HAP-1 (cell line): ENCODE measurements around the gene APOL4.
"Not testable (repeated sequence)": the region's sequence is repeated elsewhere in the genome, so short reads cannot be mapped to it uniquely, and the experiment has no call there.

Experiments used
- DNase-seq, 2 experiments: peaks; one replicate each; pipeline ENCODE4 v3.0.0-alpha.2; 2016 to 2020; ENCODE audit warnings: low spot score in 2 of 2
- H3K27me3 ChIP-seq: fragments of 250-450 bp; sonication (Bioruptor Pico); 2 replicates; pipeline ENCODE4 v1.5.1; 2020; ENCODE audit warnings: low read depth, mild to moderate bottlenecking, moderate library complexity
- H3K36me3 ChIP-seq: fragments of 250-450 bp; sonication (Bioruptor Pico); replicated peaks from 2 replicates; pipeline ENCODE4 v1.5.1; 2020; ENCODE audit warnings: mild to moderate bottlenecking
- H3K4me1 ChIP-seq: fragments of 250-450 bp; sonication (Bioruptor Pico); 2 replicates; pipeline ENCODE4 v1.5.1; 2020; ENCODE audit warnings: mild to moderate bottlenecking
- H3K4me3 ChIP-seq: fragments of 250-450 bp; sonication (Bioruptor Pico); 2 replicates; pipeline ENCODE4 v1.5.1; 2020; ENCODE audit warnings: mild to moderate bottlenecking, moderate library complexity
- H3K9me3 ChIP-seq: fragments of 250-450 bp; sonication (Bioruptor Pico); 2 replicates; pipeline ENCODE4 v1.5.1; 2020; ENCODE audit warnings: mild to moderate bottlenecking, moderate library complexity
- in situ Hi-C: fragments of 300-500 bp; cut with MboI; formaldehyde crosslinking; loops from 3 replicates; pipeline ENCODE4 v1.14.3; 2020; ENCODE audit warnings: low sequenced_read_pairs, inconsistent platforms, mixed read lengths

APOL4 gene

GRCh38 chr22:36196254-36197064, 5.2 kb downstream of the APOL4 start:
- Histone ChIP-seq H3K4me1 (0 out of 2 replicates have a peak, but pooled peaks cover 5% of the 10 kb centered on the region), H3K4me3 (no peak overlapping the region), H3K9me3 (no peaks in the 10 kb centered on the region), H3K27me3 (no peaks in the 10 kb centered on the region; the same call in 1 of the 2 replicates), H3K36me3 (no peaks in the 10 kb centered on the region)
- no peak for DNase-seq
- in situ Hi-C loops, result no loop called here

- 0 out of 2 replicates have a peak, but pooled peaks cover 5% of the 10 kb centered on the region for H3K4me1 ChIP-seq
- in situ Hi-C loops, result no loop called here
- DNase-seq, result peak; percentile 20 to 61
- H3K36me3 ChIP-seq, result no peaks in the 10 kb centered on the region
- H3K27me3 ChIP-seq, result no peaks in the 10 kb centered on the region; the same call in 1 of the 2 replicates
- H3K9me3 ChIP-seq, result no peaks in the 10 kb centered on the region
- H3K4me3 ChIP-seq, result no peak overlapping the region
These were observed 6.6 kb downstream of the APOL4 start for GRCh38 chr22:36194971-36195370.

- Histone ChIP-seq H3K4me1 (0 out of 2 replicates have a peak, but pooled peaks cover 5% of the 10 kb centered on the region), H3K4me3 (no peak overlapping the region), H3K27me3 (no peaks in the 10 kb centered on the region; the same call in 1 of the 2 replicates), H3K36me3 (no peaks in the 10 kb centered on the region), H3K9me3 (no peaks in the 10 kb centered on the region)
- in situ Hi-C loops, result no loop called here
- DNase-seq, result no peak
These were observed 7.2 kb downstream of the APOL4 start for GRCh38 chr22:36194385-36194784.

- DNase-seq, result no peak
- in situ Hi-C loops, result no loop called here
- H3K4me1 ChIP-seq, result 0 out of 2 replicates have a peak, but pooled peaks cover 5% of the 10 kb centered on the region
- H3K27me3 ChIP-seq, result no peaks in the 10 kb centered on the region; the same call in 1 of the 2 replicates
- H3K9me3 ChIP-seq, result no peaks in the 10 kb centered on the region
- H3K4me3 ChIP-seq, result no peak overlapping the region
- no peaks in the 10 kb centered on the region for H3K36me3 ChIP-seq
These were observed 8.0 kb downstream of the APOL4 start for GRCh38 chr22:36193577-36193976.

GRCh38 chr22:36193171-36193570, 8.4 kb downstream of the APOL4 start:
- in situ Hi-C loops, result no loop called here
- Histone ChIP-seq H3K27me3 (no peaks in the 10 kb centered on the region; the same call in 1 of the 2 replicates), H3K4me1 (0 out of 2 replicates have a peak, but pooled peaks cover 5% of the 10 kb centered on the region), H3K36me3 (no peaks in the 10 kb centered on the region), H3K4me3 (no peak overlapping the region), H3K9me3 (no peaks in the 10 kb centered on the region)
- no peak for DNase-seq

- peak in 1 of 2 experiments; percentile 32 for DNase-seq
- Histone ChIP-seq H3K9me3 (no peaks in the 10 kb centered on the region), H3K4me3 (no peak overlapping the region), H3K36me3 (no peaks in the 10 kb centered on the region), H3K4me1 (0 out of 2 replicates have a peak, but pooled peaks cover 3% of the 10 kb centered on the region), H3K27me3 (no peaks in the 10 kb centered on the region)
- in situ Hi-C loops, result no loop called here
These were observed 9.1 kb downstream of the APOL4 start for GRCh38 chr22:36192542-36192941.

- no peak overlapping the region for H3K4me3 ChIP-seq
- no peaks in the 10 kb centered on the region for H3K9me3 ChIP-seq
- H3K27me3 ChIP-seq, result no peaks in the 10 kb centered on the region
- H3K36me3 ChIP-seq, result no peaks in the 10 kb centered on the region
- in situ Hi-C loops, result no loop called here
- H3K4me1 ChIP-seq, result no peaks in the 10 kb centered on the region
- DNase-seq, result no peak
These were observed 10.3 kb downstream of the APOL4 start for GRCh38 chr22:36191106-36191836.

- H3K4me3 ChIP-seq, H3K4me1 ChIP-seq, in situ Hi-C loops, H3K36me3 ChIP-seq, DNase-seq, H3K27me3 ChIP-seq, H3K9me3 ChIP-seq: not testable (repeated sequence)
These were observed 13.7 kb downstream of the APOL4 start for GRCh38 chr22:36187862-36188261.

- Histone ChIP-seq H3K36me3 (no peaks in the 10 kb centered on the region), H3K9me3 (no peaks in the 10 kb centered on the region), H3K4me1 (no peaks in the 10 kb centered on the region), H3K27me3 (peaks cover 9% of the 10 kb centered on the region), H3K4me3 (no peak overlapping the region)
- DNase-seq, result no peak
- in situ Hi-C loops, result no loop called here
These were observed 15.6 kb downstream of the APOL4 start for GRCh38 chr22:36185828-36186624.

- in situ Hi-C loops, result no loop called here
- Histone ChIP-seq H3K4me1 (no peaks in the 10 kb centered on the region), H3K27me3 (peaks cover 9% of the 10 kb centered on the region), H3K9me3 (no peaks in the 10 kb centered on the region), H3K4me3 (no peak overlapping the region), H3K36me3 (no peaks in the 10 kb centered on the region)
- DNase-seq, result no peak
These were observed 17.1 kb downstream of the APOL4 start for GRCh38 chr22:36184433-36185025.

GRCh38 chr22:36183446-36183845, 18.2 kb downstream of the APOL4 start:
- Histone ChIP-seq H3K4me1 (no peaks in the 10 kb centered on the region), H3K4me3 (no peak overlapping the region), H3K9me3 (no peaks in the 10 kb centered on the region), H3K27me3 (peaks cover 9% of the 10 kb centered on the region), H3K36me3 (no peaks in the 10 kb centered on the region)
- in situ Hi-C loops, result no loop called here
- DNase-seq, result no peak

- in situ Hi-C loops, result no loop called here
- Histone ChIP-seq H3K9me3 (no peaks in the 10 kb centered on the region), H3K4me1 (no peaks in the 10 kb centered on the region), H3K4me3 (no peak overlapping the region), H3K27me3 (peaks cover 9% of the 10 kb centered on the region), H3K36me3 (no peaks in the 10 kb centered on the region)
- no peak for DNase-seq
These were observed 18.8 kb downstream of the APOL4 start for GRCh38 chr22:36182857-36183256.

GRCh38 chr22:36182056-36182455, 19.6 kb downstream of the APOL4 start:
- Histone ChIP-seq H3K27me3 (peaks cover 9% of the 10 kb centered on the region), H3K36me3 (no peaks in the 10 kb centered on the region), H3K4me1 (no peaks in the 10 kb centered on the region), H3K9me3 (no peaks in the 10 kb centered on the region), H3K4me3 (no peak overlapping the region)
- DNase-seq, result no peak
- in situ Hi-C loops, result no loop called here
